Measurements from ENCODE around the gene SLAMF6.

The SLAMF6 gene

DNA sequence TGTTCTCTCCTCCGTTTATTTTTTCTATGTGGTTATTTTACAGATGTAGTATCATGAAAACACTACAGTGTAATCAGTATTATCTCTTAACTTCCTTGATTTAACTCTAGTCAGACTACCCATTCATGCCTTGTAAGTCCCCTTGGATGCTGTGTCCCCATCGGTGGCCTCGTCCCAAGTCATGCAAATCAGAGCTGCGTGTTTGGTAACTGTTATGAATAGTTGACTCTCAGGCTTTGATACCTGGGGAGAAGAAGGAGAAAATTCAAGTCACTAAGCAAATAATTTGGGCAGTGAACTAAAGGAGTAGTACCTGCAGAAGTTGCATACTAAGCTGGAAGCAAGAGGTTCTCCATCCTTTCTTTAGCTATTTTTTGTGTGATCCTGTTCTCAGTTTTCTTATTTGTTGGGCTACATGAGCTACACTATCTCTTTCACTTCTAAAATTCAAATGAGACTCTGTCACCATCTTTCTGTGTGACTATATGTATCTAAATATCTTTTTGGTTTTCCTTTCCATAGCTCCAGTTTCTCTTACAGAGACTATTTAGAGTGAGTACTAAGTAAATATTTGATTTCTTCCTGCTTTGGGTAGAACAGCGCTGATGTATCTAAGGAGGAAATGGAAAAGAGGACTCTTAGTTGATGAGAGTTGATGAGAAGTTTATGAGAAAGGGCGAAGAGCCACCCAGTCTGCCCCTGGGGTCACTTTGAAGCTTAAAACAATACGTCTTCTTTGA, 71.8 kb downstream of the SLAMF6 start:
- H2BK120ac ChIP-seq (ENCODE audit: low read depth, low read length), result no peak overlapping the region
- H3K9me3 ChIP-seq (replicated peaks in 1 of 2; ENCODE audit: control insufficient read depth in 2 of 2, insufficient read depth in 1 of 2, low read depth in 1 of 2, low read length in 2 of 2), result no peaks in the 10 kb centered on the region
- no peak overlapping the region for H2AFZ ChIP-seq (ENCODE audit: low read length)
- no peak overlapping the region for H2BK12ac ChIP-seq (ENCODE audit: low read length)
- H2BK15ac ChIP-seq (ENCODE audit: low read length), result no peak overlapping the region
- no peak overlapping the region for H2BK5ac ChIP-seq (ENCODE audit: low read length)
- H3K23ac ChIP-seq (ENCODE audit: low read depth, low read length, poor library complexity), result no peak overlapping the region
- H3K4ac ChIP-seq (ENCODE audit: low read length), result no peak overlapping the region
- no peak overlapping the region for H2AK5ac ChIP-seq (ENCODE audit: low read depth, low read length)
- no peak overlapping the region for H3K4me2 ChIP-seq (ENCODE audit: insufficient read depth, low read length, poor library complexity, severe bottlenecking)
- no peak overlapping the region for H3K14ac ChIP-seq (ENCODE audit: low read length)
- no peak for DNase-seq (ENCODE audit: low spot score)
- 100% methylated on average over 1 of the region's 7 CpGs; no CpG with 5 or more reads in 1 of the 2 donors for WGBS, 2 donors (ENCODE audit: extremely low coverage in 2 of 2, insufficient read length in 2 of 2, insufficient replicate concordance in 1 of 2)
- H4K8ac ChIP-seq (ENCODE audit: low read depth, low read length), result no peak overlapping the region
- H3K79me1 ChIP-seq (ENCODE audit: low read depth, low read length), result no peaks in the 10 kb centered on the region
- no peaks in the 10 kb centered on the region for H3K4me1 ChIP-seq (ENCODE audit: control insufficient read depth in 2 of 2, insufficient read depth in 1 of 2, low read depth in 1 of 2, low read length in 2 of 2)
- H3K27ac ChIP-seq (replicated peaks; ENCODE audit: low read length), result no peak overlapping the region
- no peaks in the 10 kb centered on the region for H3K36me3 ChIP-seq (replicated peaks in 1 of 2; ENCODE audit: control insufficient read depth in 2 of 2, insufficient read depth in 2 of 2, low read length in 2 of 2)
- H3K4me3 ChIP-seq (ENCODE audit: low read length in 2 of 2), result no peak overlapping the region
- H3K27me3 ChIP-seq (ENCODE audit: control insufficient read depth in 3 of 3, insufficient read depth in 3 of 3, low read depth in 1 of 3, low read length in 3 of 3), result no peaks in the 10 kb centered on the region
- no peak overlapping the region for H3K9ac ChIP-seq (ENCODE audit: low read depth, low read length, poor library complexity)
- no peak overlapping the region for H4K91ac ChIP-seq (ENCODE audit: low read depth, low read length, poor library complexity)
- no peak overlapping the region for H3K18ac ChIP-seq (ENCODE audit: low read length)

DNA sequence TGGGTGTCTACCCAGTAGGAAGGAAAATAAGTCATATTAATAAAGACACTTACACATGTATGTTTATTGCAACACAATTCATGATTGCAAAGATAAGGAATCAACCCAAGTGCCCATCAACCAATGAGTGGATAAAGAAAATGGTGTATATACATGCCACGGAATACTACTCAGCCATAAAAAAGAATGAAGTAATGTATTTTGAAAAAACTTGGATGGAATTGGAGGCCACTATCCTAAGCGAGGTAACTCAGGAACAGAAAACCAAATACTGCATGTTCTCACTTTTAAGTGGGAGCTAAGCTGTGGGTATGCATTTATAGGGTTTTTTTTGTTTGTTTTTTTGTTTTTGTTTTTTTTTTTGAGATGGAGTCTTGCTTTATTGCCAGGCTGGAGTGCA, 73.6 kb downstream of the SLAMF6 start:
- H3K23ac ChIP-seq (ENCODE audit: low read depth, low read length, poor library complexity), result no peak overlapping the region
- H3K9me3 ChIP-seq (replicated peaks in 1 of 2; ENCODE audit: control insufficient read depth in 2 of 2, insufficient read depth in 1 of 2, low read depth in 1 of 2, low read length in 2 of 2), result no peaks in the 10 kb centered on the region
- H3K14ac ChIP-seq (ENCODE audit: low read length), result no peak overlapping the region
- no peaks in the 10 kb centered on the region for H3K4me1 ChIP-seq (ENCODE audit: control insufficient read depth in 2 of 2, insufficient read depth in 1 of 2, low read depth in 1 of 2, low read length in 2 of 2)
- no peak overlapping the region for H3K4me2 ChIP-seq (ENCODE audit: insufficient read depth, low read length, poor library complexity, severe bottlenecking)
- no peak overlapping the region for H2BK15ac ChIP-seq (ENCODE audit: low read length)
- no CpG with 5 or more reads among the region's 2 CpGs for WGBS, 2 donors (ENCODE audit: extremely low coverage in 2 of 2, insufficient read length in 2 of 2, insufficient replicate concordance in 1 of 2)
- no peaks in the 10 kb centered on the region for H3K27me3 ChIP-seq (ENCODE audit: control insufficient read depth in 3 of 3, insufficient read depth in 3 of 3, low read depth in 1 of 3, low read length in 3 of 3)
- no peak overlapping the region for H2BK12ac ChIP-seq (ENCODE audit: low read length)
- H3K79me1 ChIP-seq (ENCODE audit: low read depth, low read length), result no peaks in the 10 kb centered on the region
- H3K9ac ChIP-seq (ENCODE audit: low read depth, low read length, poor library complexity), result no peak overlapping the region
- no peak overlapping the region for H3K4me3 ChIP-seq (ENCODE audit: low read length in 2 of 2)
- no peak overlapping the region for H4K91ac ChIP-seq (ENCODE audit: low read depth, low read length, poor library complexity)
- H3K4ac ChIP-seq (ENCODE audit: low read length), result no peak overlapping the region
- H3K36me3 ChIP-seq (replicated peaks in 1 of 2; ENCODE audit: control insufficient read depth in 2 of 2, insufficient read depth in 2 of 2, low read length in 2 of 2), result no peaks in the 10 kb centered on the region
- H2AK5ac ChIP-seq (ENCODE audit: low read depth, low read length), result no peak overlapping the region
- H3K27ac ChIP-seq (replicated peaks; ENCODE audit: low read length), result no peak overlapping the region
- H2AFZ ChIP-seq (ENCODE audit: low read length), result no peak overlapping the region
- no peak overlapping the region for H3K18ac ChIP-seq (ENCODE audit: low read length)
- H4K8ac ChIP-seq (ENCODE audit: low read depth, low read length), result no peak overlapping the region
- no peak for DNase-seq (ENCODE audit: low spot score)
- H2BK120ac ChIP-seq (ENCODE audit: low read depth, low read length), result no peak overlapping the region
- H2BK5ac ChIP-seq (ENCODE audit: low read length), result no peak overlapping the region

- Histone ChIP-seq H2AK5ac (ENCODE audit: low read depth, low read length) (no peak overlapping the region), H3K9ac (ENCODE audit: low read depth, low read length, poor library complexity) (no peak overlapping the region)
Measured at GRCh38 chr1:160446945-160447600, 76.0 kb downstream of the SLAMF6 start.

GRCh38 chr1:160439718-160440117, 83.3 kb downstream of the SLAMF6 start:
- H2AFZ ChIP-seq (ENCODE audit: low read length), result no peak overlapping the region
- H3K27me3 ChIP-seq (ENCODE audit: control insufficient read depth in 3 of 3, insufficient read depth in 3 of 3, low read depth in 1 of 3, low read length in 3 of 3), result peaks cover 0 to 4% (median 0%) of the 10 kb centered on the region in 3 experiments
- H3K36me3 ChIP-seq (replicated peaks in 1 of 2; ENCODE audit: control insufficient read depth in 2 of 2, insufficient read depth in 2 of 2, low read length in 2 of 2), result peaks cover 0 to 2% of the 10 kb centered on the region in 2 donors
- no peak overlapping the region for H3K9ac ChIP-seq (ENCODE audit: low read depth, low read length, poor library complexity)
- no peaks in the 10 kb centered on the region for H3K9me3 ChIP-seq (replicated peaks in 1 of 2; ENCODE audit: control insufficient read depth in 2 of 2, insufficient read depth in 1 of 2, low read depth in 1 of 2, low read length in 2 of 2)
- H3K79me1 ChIP-seq (ENCODE audit: low read depth, low read length), result no peaks in the 10 kb centered on the region
- no peak overlapping the region for H3K4ac ChIP-seq (ENCODE audit: low read length)
- no peak overlapping the region for H2AK5ac ChIP-seq (ENCODE audit: low read depth, low read length)
- H3K4me2 ChIP-seq (ENCODE audit: insufficient read depth, low read length, poor library complexity, severe bottlenecking), result no peak overlapping the region
- no peaks in the 10 kb centered on the region for H3K4me1 ChIP-seq (ENCODE audit: control insufficient read depth in 2 of 2, insufficient read depth in 1 of 2, low read depth in 1 of 2, low read length in 2 of 2)
- no peak overlapping the region for H3K27ac ChIP-seq (replicated peaks; ENCODE audit: low read length)
- H3K23ac ChIP-seq (ENCODE audit: low read depth, low read length, poor library complexity), result no peak overlapping the region
- no peak overlapping the region for H3K4me3 ChIP-seq (ENCODE audit: low read length in 2 of 2)
- no peak overlapping the region for H4K91ac ChIP-seq (ENCODE audit: low read depth, low read length, poor library complexity)
- WGBS, 2 donors (ENCODE audit: extremely low coverage in 2 of 2, insufficient read length in 2 of 2, insufficient replicate concordance in 1 of 2), result no CpG with 5 or more reads among the region's 2 CpGs
- no peak overlapping the region for H4K8ac ChIP-seq (ENCODE audit: low read depth, low read length)
- DNase-seq (ENCODE audit: low spot score), result no peak
- no peak overlapping the region for H3K18ac ChIP-seq (ENCODE audit: low read length)
- no peak overlapping the region for H2BK12ac ChIP-seq (ENCODE audit: low read length)
- no peak overlapping the region for H2BK5ac ChIP-seq (ENCODE audit: low read length)
- H3K14ac ChIP-seq (ENCODE audit: low read length), result no peak overlapping the region
- H2BK15ac ChIP-seq (ENCODE audit: low read length), result no peak overlapping the region
- H2BK120ac ChIP-seq (ENCODE audit: low read depth, low read length), result no peak overlapping the region

More at GRCh38 chr1:160446945-160447600, 76.0 kb downstream of the SLAMF6 start:
- Histone ChIP-seq H3K79me1 (ENCODE audit: low read depth, low read length) (no peaks in the 10 kb centered on the region), H3K27me3 (ENCODE audit: control insufficient read depth in 3 of 3, insufficient read depth in 3 of 3, low read depth in 1 of 3, low read length in 3 of 3) (no peaks in the 10 kb centered on the region), H2BK120ac (ENCODE audit: low read depth, low read length) (no peak overlapping the region), H3K36me3 (replicated peaks in 1 of 2; ENCODE audit: control insufficient read depth in 2 of 2, insufficient read depth in 2 of 2, low read length in 2 of 2) (no peaks in the 10 kb centered on the region), H4K8ac (ENCODE audit: low read depth, low read length) (no peak overlapping the region), H3K4me1 (ENCODE audit: control insufficient read depth in 2 of 2, insufficient read depth in 1 of 2, low read depth in 1 of 2, low read length in 2 of 2) (no peaks in the 10 kb centered on the region), H3K14ac (ENCODE audit: low read length) (no peak overlapping the region), H3K18ac (ENCODE audit: low read length) (no peak overlapping the region), H2AFZ (ENCODE audit: low read length) (no peak overlapping the region), H3K27ac (replicated peaks; ENCODE audit: low read length) (no peak overlapping the region), H3K4ac (ENCODE audit: low read length) (no peak overlapping the region), H2BK12ac (ENCODE audit: low read length) (no peak overlapping the region), H3K4me2 (ENCODE audit: insufficient read depth, low read length, poor library complexity, severe bottlenecking) (no peak overlapping the region), H3K23ac (ENCODE audit: low read depth, low read length, poor library complexity) (no peak overlapping the region), H2BK15ac (ENCODE audit: low read length) (no peak overlapping the region), H3K9me3 (replicated peaks in 1 of 2; ENCODE audit: control insufficient read depth in 2 of 2, insufficient read depth in 1 of 2, low read depth in 1 of 2, low read length in 2 of 2) (no peaks in the 10 kb centered on the region), H3K4me3 (ENCODE audit: low read length in 2 of 2) (no peak overlapping the region), H4K91ac (ENCODE audit: low read depth, low read length, poor library complexity) (no peak overlapping the region), H2BK5ac (ENCODE audit: low read length) (no peak overlapping the region)
- no CpG with 5 or more reads among the region's 8 CpGs for WGBS, 2 donors (ENCODE audit: extremely low coverage in 2 of 2, insufficient read length in 2 of 2, insufficient replicate concordance in 1 of 2)
- DNase-seq (ENCODE audit: low spot score), result no peak

Measured in neuronal stem cell (in vitro differentiated cells).